Mucosa of stomach (tissue), 1 donor: ENCODE data around the gene STOML3.
"Not testable (repeated sequence)": the region's sequence is repeated elsewhere in the genome, so short reads cannot be mapped to it uniquely, and the experiment has no call there.

Experiments
- H3K27me3 ChIP-seq: one replicate; pipeline ENCODE4 v1.7.0; 2013; ENCODE audit warnings: mild to moderate bottlenecking, low read length; ENCODE audit not compliant: control insufficient read depth, insufficient read depth
- H3K36me3 ChIP-seq: one replicate; pipeline ENCODE4 v1.7.0; 2013; ENCODE audit warnings: low read length; ENCODE audit not compliant: control insufficient read depth, insufficient read depth
- H3K4me1 ChIP-seq: one replicate; pipeline ENCODE4 v1.7.0; 2013; ENCODE audit warnings: mild to moderate bottlenecking, low read length; ENCODE audit not compliant: control insufficient read depth, insufficient read depth
- H3K4me3 ChIP-seq: one replicate; pipeline ENCODE4 v1.7.0; 2013; ENCODE audit warnings: low read length
- H3K9ac ChIP-seq: one replicate; pipeline ENCODE4 v1.7.0; 2013; ENCODE audit warnings: mild to moderate bottlenecking, low read length, moderate library complexity
- H3K9me3 ChIP-seq: one replicate; pipeline ENCODE4 v1.7.0; 2013; ENCODE audit warnings: mild to moderate bottlenecking, low read length, moderate library complexity; ENCODE audit not compliant: control insufficient read depth
- donor health status: Pancreatic carcinoma.

Gene STOML3

GRCh38 chr13:39023761-39024160 lies 33.1 kb upstream of the STOML3 start:
- no peaks in the 10 kb centered on the region for H3K27me3 ChIP-seq
- H3K9ac ChIP-seq: no peak overlapping the region
- H3K4me1 ChIP-seq: no peaks in the 10 kb centered on the region
- no peak overlapping the region for H3K4me3 ChIP-seq
- H3K36me3 ChIP-seq: peaks cover 5% of the 10 kb centered on the region
- no peaks in the 10 kb centered on the region for H3K9me3 ChIP-seq

DNA sequence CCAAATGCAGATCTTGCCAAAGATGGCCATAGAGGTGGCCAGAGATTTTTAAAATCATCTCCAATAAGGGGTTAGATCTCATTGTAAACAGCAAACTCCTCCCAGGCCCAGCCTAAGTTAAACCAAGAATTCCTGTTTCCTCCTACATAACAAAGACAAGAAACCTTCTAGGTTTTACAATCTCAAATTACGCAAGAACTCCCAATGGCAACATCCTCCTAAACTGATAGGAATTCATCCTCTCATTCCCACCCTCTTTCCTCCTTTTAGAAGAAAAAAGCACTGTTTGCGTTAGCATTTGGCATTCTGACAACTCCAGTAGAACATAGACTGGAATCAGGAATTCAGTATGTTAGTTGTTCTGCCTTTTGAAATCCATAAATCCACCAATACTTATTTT lies 32.7 kb upstream of the STOML3 start:
- Histone ChIP-seq H3K4me3 (no peak overlapping the region), H3K27me3 (no peaks in the 10 kb centered on the region), H3K9ac (no peak overlapping the region), H3K4me1 (no peaks in the 10 kb centered on the region), H3K9me3 (no peaks in the 10 kb centered on the region), H3K36me3 (peaks cover 5% of the 10 kb centered on the region)

- Histone ChIP-seq H3K9me3 (no peaks in the 10 kb centered on the region), H3K36me3 (no peaks in the 10 kb centered on the region), H3K4me3 (no peak overlapping the region), H3K4me1 (no peaks in the 10 kb centered on the region), H3K27me3 (no peaks in the 10 kb centered on the region), H3K9ac (no peak overlapping the region)
Observed at GRCh38 chr13:39020853-39021462, 30.3 kb upstream of the STOML3 start.

GRCh38 chr13:39016787-39017186 lies 26.2 kb upstream of the STOML3 start:
- Histone ChIP-seq H3K4me1 (no peaks in the 10 kb centered on the region), H3K36me3 (peaks cover 6% of the 10 kb centered on the region), H3K4me3 (no peak overlapping the region), H3K9ac (no peak overlapping the region), H3K27me3 (no peaks in the 10 kb centered on the region), H3K9me3 (no peaks in the 10 kb centered on the region)

GRCh38 chr13:39016087-39016486 lies 25.5 kb upstream of the STOML3 start:
- Histone ChIP-seq H3K4me3 (no peak overlapping the region), H3K36me3 (peaks cover 6% of the 10 kb centered on the region), H3K27me3 (no peaks in the 10 kb centered on the region), H3K4me1 (no peaks in the 10 kb centered on the region), H3K9me3 (no peaks in the 10 kb centered on the region), H3K9ac (no peak overlapping the region)

DNA sequence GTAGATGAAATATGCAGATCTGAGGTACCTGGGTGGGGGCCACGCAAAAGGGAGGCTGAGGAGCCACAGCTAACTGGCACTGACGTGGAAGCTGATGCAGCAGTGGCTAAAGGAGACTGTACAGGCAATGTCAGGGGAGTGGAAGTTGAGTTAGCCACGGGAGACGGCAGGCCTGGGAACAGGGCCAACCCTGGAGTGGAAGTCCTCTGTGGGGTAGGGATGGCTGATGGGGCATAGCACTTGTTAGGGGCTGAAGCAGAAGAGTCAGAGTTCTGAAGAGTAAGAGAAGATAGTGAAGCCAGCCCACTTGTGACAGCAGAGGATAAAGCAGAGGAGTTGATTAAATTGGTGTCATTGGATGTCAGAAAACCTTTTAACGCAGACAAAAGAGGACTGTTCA lies 22.8 kb upstream of the STOML3 start:
- H3K9me3 ChIP-seq: no peaks in the 10 kb centered on the region
- H3K4me1 ChIP-seq: no peaks in the 10 kb centered on the region
- H3K9ac ChIP-seq: no peak overlapping the region
- H3K27me3 ChIP-seq: no peaks in the 10 kb centered on the region
- no peak overlapping the region for H3K4me3 ChIP-seq
- peaks cover 6% of the 10 kb centered on the region for H3K36me3 ChIP-seq

DNA sequence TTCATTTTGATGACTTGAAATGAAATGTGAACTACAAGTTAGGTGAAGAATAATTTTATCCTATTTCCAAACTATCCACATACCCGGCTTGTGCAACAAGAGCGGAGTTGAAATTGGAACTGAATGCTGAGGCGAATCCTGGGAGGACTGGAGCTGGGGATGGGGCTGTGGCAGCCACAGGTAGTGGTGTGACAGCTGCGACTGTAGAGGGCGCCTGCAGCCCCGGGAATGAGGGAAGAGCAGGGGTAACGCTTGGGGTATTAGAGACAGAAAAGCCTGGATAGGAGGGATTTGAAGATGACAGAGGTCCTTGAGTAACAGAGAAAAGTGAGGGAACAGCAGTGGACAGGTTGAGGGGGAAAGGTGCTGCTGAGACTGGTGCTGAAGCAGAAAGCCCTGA lies 22.0 kb upstream of the STOML3 start:
- Histone ChIP-seq H3K9ac (no peak overlapping the region), H3K36me3 (peaks cover 6% of the 10 kb centered on the region), H3K9me3 (no peaks in the 10 kb centered on the region), H3K4me1 (no peaks in the 10 kb centered on the region), H3K27me3 (no peaks in the 10 kb centered on the region), H3K4me3 (no peak overlapping the region)

- H3K4me3 ChIP-seq: not testable (repeated sequence)
Observed at GRCh38 chr13:39006371-39007111, 15.9 kb upstream of the STOML3 start.

GRCh38 chr13:38998739-38999138 lies 8.1 kb upstream of the STOML3 start:
- H3K4me1 ChIP-seq: no peaks in the 10 kb centered on the region
- no peaks in the 10 kb centered on the region for H3K27me3 ChIP-seq
- H3K36me3 ChIP-seq: no peaks in the 10 kb centered on the region

More at GRCh38 chr13:39006371-39007111, 15.9 kb upstream of the STOML3 start:
- H3K9ac ChIP-seq, H3K27me3 ChIP-seq, H3K4me1 ChIP-seq, H3K36me3 ChIP-seq, H3K9me3 ChIP-seq: not testable (repeated sequence)

DNA sequence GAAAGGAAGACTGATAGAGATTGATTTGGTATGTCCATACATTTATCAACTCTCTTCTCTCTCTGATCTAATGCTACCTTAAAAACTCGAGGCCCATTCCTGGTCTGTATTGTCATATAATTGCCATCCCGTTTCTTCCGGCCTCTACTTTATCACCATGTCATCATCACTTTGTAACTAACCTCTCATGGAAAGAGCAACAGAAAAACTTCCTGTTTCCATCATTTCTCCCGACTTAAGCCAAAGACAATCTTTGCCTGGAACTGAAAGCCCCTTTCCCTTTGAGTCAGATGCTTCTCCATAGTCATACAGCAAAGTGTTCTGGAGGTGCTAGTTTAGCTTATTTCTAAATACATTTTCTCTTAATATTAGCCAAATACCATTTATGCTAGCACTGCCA lies 2.8 kb upstream of the STOML3 start:
- H3K9me3 ChIP-seq: no peaks in the 10 kb centered on the region
- no peaks in the 10 kb centered on the region for H3K4me1 ChIP-seq
- H3K9ac ChIP-seq: no peak overlapping the region
- H3K36me3 ChIP-seq: no peaks in the 10 kb centered on the region
- H3K27me3 ChIP-seq: no peaks in the 10 kb centered on the region
- no peak overlapping the region for H3K4me3 ChIP-seq

More at GRCh38 chr13:38998739-38999138, 8.1 kb upstream of the STOML3 start:
- H3K9me3 ChIP-seq: no peaks in the 10 kb centered on the region
- no peak overlapping the region for H3K4me3 ChIP-seq
- H3K9ac ChIP-seq: no peak overlapping the region

DNA sequence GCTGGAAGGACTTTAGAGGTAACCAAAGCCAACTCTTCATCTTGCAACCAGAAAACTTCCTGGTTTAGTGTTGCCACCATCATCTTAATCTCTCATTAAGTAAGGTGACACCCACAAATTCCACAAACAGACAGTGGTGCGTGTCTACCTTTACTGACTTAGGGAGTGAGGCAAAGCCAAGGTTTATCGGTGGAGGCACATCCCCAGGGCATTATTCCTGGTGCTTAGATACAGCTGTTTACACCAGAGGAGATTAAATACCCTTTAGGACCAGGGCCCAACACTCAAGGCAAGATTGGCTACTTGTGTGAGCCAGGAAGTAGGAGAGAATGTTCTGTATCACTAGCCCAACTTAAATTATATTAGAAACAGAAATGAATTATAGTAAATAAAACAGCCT lies 9.5 kb downstream of the STOML3 start:
- H3K27me3 ChIP-seq: no peaks in the 10 kb centered on the region
- H3K36me3 ChIP-seq: no peaks in the 10 kb centered on the region
- no peaks in the 10 kb centered on the region for H3K4me1 ChIP-seq
- H3K4me3 ChIP-seq: no peak overlapping the region
- no peaks in the 10 kb centered on the region for H3K9me3 ChIP-seq
- no peak overlapping the region for H3K9ac ChIP-seq

GRCh38 chr13:38980750-38981078 lies 9.9 kb downstream of the STOML3 start:
- no peak overlapping the region for H3K4me3 ChIP-seq
- no peaks in the 10 kb centered on the region for H3K27me3 ChIP-seq
- H3K9ac ChIP-seq: no peak overlapping the region
- no peaks in the 10 kb centered on the region for H3K4me1 ChIP-seq
- no peaks in the 10 kb centered on the region for H3K9me3 ChIP-seq
- H3K36me3 ChIP-seq: no peaks in the 10 kb centered on the region
